ENCODE measurements around the gene USP32.
A peak's percentile ranks its signal among the peaks of the same experiment; 100 is the strongest.

USP32 gene

GRCh38 chr17:60163108-60163784 lies 228.7 kb downstream of the USP32 start:
- Histone ChIP-seq H3K4me2 (ENCODE audit: low read length) (no peak overlapping the region), H3K4me3 (ENCODE audit: low read depth, low read length) (no peak overlapping the region), H3K27ac (peak overlapping the region; percentile 59), H3K79me2 (no peaks in the 10 kb centered on the region), H3K9ac (no peak overlapping the region), H3K4me1 (no peaks in the 10 kb centered on the region), H2AFZ (peak overlapping the region; percentile 17), H3K36me3 (ENCODE audit: control insufficient read depth, insufficient read depth, low read length) (no peaks in the 10 kb centered on the region), H3K9me3 (ENCODE audit: control insufficient read depth, low read length) (no peaks in the 10 kb centered on the region), H3K27me3 (ENCODE audit: control insufficient read depth, insufficient read depth, low read length) (no peaks in the 10 kb centered on the region)
- TF ChIP-seq CTCF (IDR thresholded peaks at IDR 0.05), result no peak

DNA sequence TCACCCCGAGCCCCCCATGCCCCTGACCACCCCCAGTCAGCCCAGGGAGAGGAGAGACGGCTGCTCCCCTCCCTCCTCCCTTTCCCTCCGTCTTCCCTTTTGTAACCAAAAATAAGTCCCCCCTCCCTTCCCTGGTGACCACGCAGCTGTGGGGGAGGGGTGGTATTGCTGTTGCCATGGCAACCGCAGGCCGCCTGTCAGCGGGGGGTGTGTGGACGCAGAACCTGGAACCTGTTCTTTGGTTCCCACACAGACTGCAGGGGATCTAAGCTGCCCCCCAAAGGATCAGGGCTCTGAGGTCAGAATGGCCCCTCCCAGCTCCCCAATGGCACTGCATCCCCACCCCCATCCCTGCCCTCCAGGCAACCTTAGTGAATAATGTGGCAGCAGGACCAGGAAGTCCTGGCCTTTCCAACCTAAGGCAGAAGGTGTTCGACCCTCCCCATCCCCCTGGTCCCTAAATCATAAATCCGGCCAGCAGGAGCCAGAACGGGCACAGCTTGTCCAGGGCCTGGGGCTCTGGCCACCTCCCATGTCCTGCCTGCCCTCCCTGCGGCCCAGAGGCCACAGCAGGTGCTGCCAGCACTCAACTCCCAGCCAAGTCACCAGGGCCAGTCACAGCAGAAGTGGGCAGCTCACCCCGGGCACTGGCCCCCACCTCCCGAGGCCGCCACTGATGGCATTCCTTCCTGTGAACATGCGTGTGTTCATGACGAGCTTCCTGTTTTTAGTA lies 230.2 kb downstream of the USP32 start:
- no peak overlapping the region for H3K9ac ChIP-seq
- H3K4me1 ChIP-seq, result no peaks in the 10 kb centered on the region
- no peaks in the 10 kb centered on the region for H3K9me3 ChIP-seq (ENCODE audit: control insufficient read depth, low read length)
- H2AFZ ChIP-seq, result no peak overlapping the region
- no peaks in the 10 kb centered on the region for H3K27me3 ChIP-seq (ENCODE audit: control insufficient read depth, insufficient read depth, low read length)
- H3K79me2 ChIP-seq, result no peaks in the 10 kb centered on the region
- no peak overlapping the region for H3K4me3 ChIP-seq (ENCODE audit: low read depth, low read length)
- no peak overlapping the region for H3K4me2 ChIP-seq (ENCODE audit: low read length)
- H3K27ac ChIP-seq, result peak overlapping the region; percentile 59
- H3K36me3 ChIP-seq (ENCODE audit: control insufficient read depth, insufficient read depth, low read length), result no peaks in the 10 kb centered on the region
- TF ChIP-seq CTCF (IDR thresholded peaks at IDR 0.05), result no peak

- Histone ChIP-seq H3K27me3 (ENCODE audit: control insufficient read depth, insufficient read depth, low read length) (no peaks in the 10 kb centered on the region), H3K4me2 (ENCODE audit: low read length) (no peak overlapping the region), H3K9me3 (ENCODE audit: control insufficient read depth, low read length) (no peaks in the 10 kb centered on the region), H2AFZ (no peak overlapping the region), H3K27ac (peak overlapping the region; percentile 59), H3K4me3 (ENCODE audit: low read depth, low read length) (no peak overlapping the region), H3K4me1 (no peaks in the 10 kb centered on the region), H3K9ac (no peak overlapping the region), H3K79me2 (no peaks in the 10 kb centered on the region), H3K36me3 (ENCODE audit: control insufficient read depth, insufficient read depth, low read length) (no peaks in the 10 kb centered on the region)
- no peak for TF ChIP-seq CTCF (IDR thresholded peaks at IDR 0.05)
These were observed 231.0 kb downstream of the USP32 start for GRCh38 chr17:60160829-60161501.

- no peak for TF ChIP-seq CTCF (IDR thresholded peaks at IDR 0.05)
- Histone ChIP-seq H3K27ac (no peak overlapping the region), H3K4me1 (no peaks in the 10 kb centered on the region), H3K79me2 (no peaks in the 10 kb centered on the region), H3K9me3 (ENCODE audit: control insufficient read depth, low read length) (no peaks in the 10 kb centered on the region), H3K36me3 (ENCODE audit: control insufficient read depth, insufficient read depth, low read length) (no peaks in the 10 kb centered on the region), H3K4me2 (ENCODE audit: low read length) (no peak overlapping the region), H3K27me3 (ENCODE audit: control insufficient read depth, insufficient read depth, low read length) (no peaks in the 10 kb centered on the region), H3K4me3 (ENCODE audit: low read depth, low read length) (no peak overlapping the region), H3K9ac (no peak overlapping the region), H2AFZ (no peak overlapping the region)
These were observed 232.5 kb downstream of the USP32 start for GRCh38 chr17:60159479-60159866.

Data from parathyroid adenoma (tissue), 2 donors.